Stimulated activated CD8-positive, alpha-beta memory T cell treated with anti-CD3 and anti-CD28 coated beads, Interleukin-2, amount 100 ng/mL, for 48 hours (primary cell): ENCODE measurements around the gene METRNL.
"Not testable (repeated sequence)": the region's sequence is repeated elsewhere in the genome, so short reads cannot be mapped to it uniquely, and the experiment has no call there.

Experiments used
- DNase-seq, 2 donors: peaks; one replicate each; pipeline ENCODE4 v3.0.0-alpha.2; 2020; ENCODE audit warnings: low read depth in 2 of 2

The METRNL gene

DNA sequence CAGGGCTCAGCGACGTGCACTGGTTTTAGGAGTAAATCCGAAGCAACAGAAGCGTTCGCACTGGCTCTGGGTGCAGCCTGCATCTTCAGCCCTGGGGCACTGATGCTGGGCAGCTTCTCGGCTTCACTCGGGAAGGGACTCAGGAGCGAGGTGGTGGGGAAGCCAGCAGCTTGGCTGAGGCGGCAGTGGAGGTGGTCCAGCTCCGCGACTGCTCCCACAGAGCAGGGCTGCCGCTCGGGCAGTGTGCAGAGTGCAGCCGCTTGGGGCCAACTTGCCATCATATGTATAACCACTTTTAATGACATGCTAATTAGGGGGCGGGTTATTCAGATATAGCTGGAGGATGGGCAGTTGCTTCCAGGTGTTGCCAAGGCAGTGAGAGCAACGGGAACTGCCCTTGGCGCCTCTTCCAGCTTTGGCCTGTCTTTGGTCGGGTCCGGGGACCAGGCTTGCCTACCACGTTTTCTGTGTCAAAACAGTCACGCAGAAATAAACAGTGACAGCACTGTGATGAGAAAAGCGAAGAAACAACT is 26.7 kb downstream of the METRNL start:
- no peak for DNase-seq

DNA sequence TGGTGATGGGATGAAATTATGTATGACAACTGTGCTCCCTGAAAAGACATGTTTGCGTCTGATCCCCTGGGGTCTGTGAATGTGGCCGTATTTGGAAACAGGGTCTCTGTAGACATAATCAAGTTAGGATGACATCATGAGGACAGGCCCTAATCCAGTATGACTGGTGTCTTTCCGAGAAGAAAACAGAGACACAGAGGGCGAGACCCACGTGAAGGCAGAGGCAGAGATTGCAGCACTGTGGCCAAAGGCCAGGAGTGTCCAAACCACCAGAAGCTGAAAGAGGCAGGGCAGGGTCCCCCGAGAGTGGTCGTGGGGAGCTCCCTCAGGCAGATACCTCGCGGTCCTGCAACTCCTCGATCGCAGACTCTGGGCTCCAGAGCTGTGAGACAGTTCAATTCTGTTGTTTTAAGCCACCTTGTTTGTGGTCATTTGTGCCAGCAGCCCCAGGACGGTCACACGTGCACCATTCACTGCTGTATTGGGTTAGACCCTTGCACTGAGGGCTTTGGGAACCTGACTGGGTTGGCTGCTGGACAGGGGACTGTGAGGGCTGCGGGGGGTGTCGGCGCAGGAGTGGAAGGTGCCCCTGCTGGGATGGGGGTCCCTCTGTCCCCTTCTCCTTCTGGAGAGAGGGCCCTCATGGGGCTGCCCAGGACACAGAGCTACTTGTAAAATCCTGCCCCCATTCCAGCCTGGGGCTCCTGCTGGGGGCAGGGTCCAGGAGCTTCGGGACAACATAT is 27.7 kb downstream of the METRNL start:
- no peak for DNase-seq

DNA sequence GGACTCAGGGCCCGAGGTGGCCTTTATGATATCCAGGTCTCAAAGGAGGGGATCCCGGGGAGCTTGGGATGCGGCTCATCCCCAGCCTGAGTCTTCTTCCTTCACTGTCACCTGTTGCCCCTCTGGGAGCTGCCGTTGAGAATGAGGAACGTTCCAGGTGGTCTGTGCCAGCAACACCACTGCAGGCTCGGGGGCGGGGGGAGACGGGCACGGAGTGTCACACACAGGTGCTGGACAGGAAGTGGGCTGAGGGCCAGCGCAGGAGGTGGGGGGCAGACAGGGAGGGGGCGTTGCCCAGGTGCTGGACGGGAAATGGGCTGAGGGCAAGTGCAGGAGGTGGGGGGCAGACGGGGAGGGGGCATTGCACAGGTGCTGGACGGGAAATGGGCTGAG is 28.2 kb downstream of the METRNL start:
- DNase-seq: no peak

DNA sequence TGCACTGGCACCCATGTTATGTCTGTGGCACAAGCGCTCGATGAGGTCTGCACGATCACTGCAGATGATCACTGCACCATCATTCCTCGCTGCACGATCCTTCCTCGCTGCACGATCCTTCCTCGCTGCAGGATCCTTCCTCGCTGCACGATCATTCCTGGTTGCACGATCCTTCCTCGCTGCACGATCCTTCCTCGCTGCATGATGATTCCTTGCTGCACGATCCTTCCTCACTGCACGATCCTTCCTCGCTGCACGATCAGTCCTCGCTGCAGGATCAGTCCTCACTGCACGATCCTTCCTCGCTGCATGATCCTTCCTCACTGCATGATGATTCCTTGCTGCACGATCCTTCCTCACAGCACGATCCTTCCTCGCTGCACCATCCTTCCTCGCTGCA is 29.3 kb downstream of the METRNL start:
- no peak for DNase-seq

DNA sequence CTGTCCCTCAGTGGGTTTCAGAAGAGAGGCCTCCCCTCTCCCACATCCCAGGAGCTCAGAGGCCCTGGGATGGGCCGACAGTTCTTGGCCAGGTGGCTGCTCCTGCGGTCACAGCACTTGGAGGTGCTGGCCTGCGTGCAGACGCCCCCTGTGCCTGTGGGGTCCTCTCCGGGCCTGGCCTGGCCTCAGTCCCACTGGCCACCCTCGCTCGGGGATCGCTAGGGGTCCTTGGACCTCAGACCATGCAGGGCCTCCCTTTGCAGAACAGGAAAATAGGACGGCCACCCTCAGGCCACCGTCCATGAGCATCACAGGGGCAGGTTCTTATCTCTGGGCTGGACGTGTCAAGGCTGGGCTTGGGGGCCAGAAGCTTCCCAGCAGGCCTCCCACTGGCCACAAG is 30.0 kb downstream of the METRNL start:
- DNase-seq: no peak

DNA sequence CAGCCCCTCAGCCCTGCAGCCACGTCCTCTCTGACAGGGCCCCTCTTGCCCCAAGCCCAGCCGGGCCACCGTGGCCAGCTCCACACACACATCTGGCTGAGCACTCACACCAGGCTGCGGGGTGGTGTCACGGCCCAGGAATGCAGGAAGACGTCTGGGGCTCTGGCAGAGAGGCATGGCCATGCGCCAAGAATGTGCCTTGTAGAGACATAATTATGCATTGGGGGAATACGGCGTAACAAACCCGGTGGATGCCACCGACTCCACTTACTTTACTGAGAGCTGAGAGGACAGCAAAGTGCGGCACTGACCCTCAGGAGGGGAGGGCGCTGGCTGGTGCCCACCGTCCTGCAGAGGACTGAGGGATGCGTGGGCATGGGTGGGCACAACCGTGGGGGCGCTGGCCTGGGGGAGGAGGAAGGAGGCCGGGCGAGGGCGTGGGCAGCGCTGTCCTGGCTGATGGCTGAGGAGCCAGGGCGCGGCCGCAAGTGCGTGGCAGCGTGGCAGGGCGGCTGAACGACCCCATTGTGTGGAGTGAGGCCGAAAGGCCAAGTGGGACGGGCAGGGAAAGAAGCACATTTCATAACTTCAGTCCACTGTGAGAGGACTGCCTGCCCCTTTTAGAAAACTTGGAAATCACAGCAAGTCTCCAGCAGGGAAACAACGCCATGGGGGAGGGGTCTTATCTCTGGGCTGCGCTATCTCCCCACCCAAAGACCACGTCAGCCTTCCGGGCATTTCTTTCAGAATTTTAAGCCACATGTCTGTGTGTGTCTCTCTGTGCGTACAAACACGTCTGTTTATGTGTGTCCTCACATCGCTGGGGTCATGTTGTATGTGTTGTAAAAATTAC is 30.6 kb downstream of the METRNL start:
- DNase-seq: no peak

DNA sequence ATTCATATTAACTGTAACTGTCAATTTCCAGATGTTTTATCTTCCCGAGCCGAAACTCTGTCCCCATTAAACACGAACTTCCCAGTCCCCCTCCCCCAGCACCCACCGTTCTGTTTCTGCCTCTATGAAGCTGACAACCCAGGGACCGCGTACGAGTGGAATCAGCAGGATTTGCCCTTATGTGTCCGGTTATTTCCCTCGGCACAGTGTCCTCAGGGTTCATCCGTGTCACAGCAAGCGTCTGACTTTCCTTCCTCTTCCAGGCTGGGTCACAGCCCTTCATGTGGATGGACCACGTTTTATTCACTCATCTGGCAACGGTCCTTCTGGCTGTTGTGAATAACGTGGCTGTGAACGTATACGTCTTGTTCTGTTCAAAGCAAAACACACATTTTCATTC is 31.3 kb downstream of the METRNL start:
- no peak for DNase-seq

DNA sequence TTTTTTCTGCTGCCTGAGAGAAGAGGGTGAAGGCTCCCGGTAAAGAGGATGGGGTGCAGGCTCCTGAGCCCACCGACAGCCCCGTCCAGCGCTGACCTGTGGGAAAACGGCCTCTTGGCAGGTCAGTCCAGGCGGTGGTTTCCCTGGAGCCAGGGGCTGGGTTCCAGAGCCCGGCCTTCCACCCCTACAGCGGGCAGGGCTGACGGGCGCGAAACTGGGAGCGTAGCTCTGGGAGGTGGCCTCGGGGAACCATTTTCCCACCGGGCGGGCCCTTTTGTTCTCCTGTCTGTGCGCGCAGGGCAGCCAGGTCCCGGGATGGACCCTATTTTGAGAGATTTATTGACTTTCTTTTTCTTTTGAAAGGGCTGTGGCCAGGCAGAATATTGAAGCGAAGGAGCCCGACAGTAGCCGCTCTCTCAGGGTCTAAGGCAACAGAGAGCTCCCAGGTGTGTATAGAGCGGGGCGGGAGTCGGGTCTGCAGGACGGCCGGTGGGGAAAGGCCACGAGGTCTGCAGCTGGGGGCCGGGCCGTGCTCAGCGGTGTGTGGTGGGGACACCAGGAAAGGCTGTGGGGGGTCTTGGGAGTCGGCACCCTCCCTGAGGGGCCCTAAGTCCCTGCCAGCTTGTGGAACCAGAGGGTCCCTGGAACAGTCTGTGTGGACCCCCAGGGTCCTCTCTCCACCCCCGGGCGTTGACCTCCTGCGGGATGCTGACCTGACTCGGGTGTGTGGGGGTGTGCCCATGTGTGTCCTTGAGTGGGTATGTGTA is 32.3 kb downstream of the METRNL start:
- no peak for DNase-seq

DNA sequence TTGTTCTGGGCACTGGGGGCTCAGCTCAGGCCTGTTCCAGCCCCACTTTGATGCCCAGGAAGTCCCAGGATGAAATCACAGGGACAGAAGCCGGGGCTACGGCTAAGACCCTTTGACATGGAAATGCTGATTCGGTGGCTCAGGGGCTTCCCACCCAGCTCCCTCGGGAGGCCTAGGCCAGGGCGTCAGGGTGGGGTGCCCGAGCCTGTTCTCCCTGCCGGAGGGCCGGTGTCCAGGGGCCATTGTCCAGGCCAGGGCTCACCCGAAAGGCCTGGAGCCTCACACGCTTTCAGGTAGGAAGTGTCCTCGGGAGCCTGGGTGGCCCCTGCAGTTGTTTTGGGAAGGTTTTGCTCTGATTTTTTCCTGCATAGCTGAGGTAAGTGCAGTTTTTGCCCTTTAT is 34.0 kb downstream of the METRNL start:
- DNase-seq: no peak

DNA sequence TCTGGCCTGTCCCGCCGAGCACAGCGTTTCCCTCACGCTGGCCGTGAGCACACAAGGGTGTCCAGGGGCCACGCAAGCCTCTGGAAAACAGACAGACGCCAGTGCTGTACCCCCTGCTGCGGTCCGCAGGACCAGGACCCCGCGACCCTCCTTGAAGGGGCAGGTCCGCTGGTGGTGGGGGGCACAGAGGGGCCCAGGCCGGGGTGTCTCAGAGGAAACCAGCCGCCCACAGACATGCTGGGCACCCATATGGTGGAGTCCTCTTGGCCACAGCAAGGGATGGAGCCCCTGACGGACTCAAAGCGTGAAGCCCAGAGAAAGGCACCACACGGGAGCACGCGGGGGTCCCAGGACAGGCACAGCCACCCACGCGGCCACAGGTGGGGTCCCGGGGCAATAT is 34.4 kb downstream of the METRNL start:
- DNase-seq: no peak

DNA sequence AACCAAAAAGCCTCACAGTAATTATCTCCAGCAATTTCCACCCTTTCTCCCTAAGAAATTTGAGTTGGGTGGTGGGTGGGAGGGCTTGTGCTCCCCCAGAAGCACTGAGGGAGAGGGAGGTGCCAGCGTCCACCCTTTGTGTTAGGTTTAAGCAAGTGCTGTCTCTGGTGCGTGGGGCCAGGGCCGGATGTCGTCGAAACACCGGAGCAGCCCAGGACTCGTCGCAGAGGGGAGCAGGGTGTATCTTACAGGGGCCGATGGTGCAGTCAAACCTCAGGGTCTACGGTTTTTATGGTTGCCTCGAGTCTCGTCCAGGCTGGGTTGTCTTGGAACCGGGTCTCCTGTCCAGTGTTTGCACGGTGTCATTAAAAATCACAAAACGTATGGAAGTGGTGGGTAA is 35.3 kb downstream of the METRNL start:
- DNase-seq: no peak

DNA sequence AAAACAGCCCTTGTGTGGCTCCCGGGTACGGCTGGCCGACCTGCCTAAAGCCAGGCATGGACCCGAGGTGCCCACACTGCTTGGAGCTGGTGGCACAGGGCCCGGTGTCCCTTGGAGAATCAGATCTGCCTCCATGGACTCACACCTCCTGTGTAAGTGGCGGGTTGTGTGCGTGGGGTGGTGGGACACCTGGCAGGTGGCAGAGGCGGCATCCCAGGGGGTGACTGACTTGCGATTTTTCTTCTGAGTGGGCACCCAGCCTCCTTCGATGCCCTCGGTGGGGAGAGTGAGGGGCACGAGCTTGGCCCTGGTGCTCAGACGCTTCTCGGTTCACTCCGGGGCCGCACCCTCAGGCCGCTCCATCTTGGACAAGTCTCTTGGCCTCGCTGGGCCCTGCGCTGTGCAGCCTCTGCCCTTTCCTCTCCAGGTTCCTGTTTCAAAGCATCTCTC is 35.8 kb downstream of the METRNL start:
- no peak for DNase-seq

DNA sequence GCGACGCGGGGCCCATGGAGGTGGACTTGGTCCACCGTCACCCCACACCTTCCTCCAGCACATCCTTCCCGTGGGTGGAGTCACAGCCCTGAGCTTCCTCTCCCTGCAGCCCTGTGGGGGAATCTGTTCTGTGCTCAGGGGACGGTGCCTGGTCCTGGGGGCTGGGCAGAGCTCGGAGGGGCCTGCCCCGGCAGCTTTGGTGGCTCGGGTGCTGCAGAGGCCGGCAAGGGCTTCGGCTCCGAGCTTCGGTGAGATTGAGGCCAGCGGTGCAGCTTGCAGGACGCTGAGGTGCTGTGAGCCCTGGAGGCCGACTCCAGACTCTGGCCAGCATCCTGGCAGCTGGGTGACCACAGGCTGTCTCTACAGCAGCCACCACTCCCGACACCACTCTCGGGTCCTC is 36.4 kb downstream of the METRNL start:
- DNase-seq: no peak

DNA sequence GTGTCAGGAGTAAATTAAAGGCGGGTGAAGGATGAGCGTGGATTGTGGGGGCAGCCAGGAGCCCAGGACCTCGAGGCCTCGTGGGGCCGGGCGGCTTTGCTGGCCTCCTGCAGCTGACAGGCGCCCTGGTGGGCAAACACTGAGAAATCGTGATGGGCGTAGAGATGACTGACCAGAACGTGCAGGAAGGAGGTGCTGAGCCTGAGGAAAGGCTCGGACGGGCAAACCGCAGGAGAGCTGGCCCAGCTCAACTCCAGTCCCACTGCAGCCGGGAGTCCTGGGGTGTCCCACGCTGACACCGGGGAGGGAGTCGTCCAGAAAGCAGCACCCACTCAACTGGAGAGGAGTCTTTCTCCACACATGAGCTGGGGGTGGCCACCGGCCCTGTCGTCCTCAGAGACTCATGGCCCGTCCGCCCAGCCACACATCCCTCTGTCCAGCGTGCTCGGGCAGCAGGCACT is 36.9 kb downstream of the METRNL start:
- DNase-seq: no peak

DNA sequence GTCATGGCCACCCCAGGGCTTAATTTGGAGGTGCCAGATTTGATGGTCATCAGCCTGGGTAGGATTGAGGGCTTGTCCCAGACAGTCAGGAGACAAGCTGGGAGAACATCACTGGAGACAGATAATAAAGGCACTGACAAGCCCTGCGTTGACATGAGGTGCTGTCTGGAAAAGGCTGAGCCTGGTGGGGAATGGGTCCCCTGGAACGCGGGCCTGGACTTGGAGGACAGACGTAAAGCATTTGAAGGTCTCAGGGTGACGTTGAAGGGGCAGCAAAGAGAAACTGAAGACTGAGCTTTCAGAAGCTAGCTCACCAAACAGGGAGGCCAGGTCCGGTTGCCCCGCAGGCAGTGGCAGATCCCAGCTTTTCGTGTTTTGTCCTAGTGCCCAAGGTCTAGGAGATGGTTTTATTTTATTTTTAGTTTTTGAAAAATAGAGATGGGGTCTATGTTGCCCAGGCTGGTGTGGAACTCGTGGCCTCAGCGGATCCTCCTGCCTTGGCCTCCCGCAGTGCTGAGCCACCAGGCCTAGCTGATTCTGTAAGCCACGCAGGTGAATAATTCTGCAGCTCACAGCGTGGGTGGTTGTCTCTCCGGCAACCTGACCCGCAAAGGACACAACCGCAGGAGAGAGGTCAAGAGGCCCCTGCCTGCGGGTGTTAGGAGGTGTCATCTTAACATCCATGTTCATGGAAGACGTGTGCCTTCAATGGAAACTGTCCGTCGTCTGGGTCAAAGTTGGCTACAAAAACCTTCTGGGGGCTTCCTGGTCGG is 37.6 kb downstream of the METRNL start:
- no peak for DNase-seq

DNA sequence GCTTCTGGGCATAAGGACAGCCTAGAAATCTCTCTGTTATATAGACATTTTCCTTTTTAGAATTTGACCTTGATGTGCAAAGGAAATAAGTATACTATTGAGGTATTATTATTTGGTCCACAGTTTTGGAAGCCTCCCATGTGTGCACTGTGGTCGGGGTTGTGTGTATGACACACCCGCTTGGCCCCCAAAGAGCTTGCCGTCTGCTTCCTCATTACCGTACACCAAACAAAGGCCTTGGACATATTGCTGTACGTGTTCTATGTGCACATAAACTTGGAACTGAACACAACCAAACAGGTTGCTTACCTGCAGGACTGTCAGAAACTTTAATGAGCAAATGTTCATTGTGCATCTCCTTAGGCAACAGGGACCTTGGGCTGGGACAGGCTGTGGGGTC is 38.2 kb downstream of the METRNL start:
- no peak for DNase-seq

DNA sequence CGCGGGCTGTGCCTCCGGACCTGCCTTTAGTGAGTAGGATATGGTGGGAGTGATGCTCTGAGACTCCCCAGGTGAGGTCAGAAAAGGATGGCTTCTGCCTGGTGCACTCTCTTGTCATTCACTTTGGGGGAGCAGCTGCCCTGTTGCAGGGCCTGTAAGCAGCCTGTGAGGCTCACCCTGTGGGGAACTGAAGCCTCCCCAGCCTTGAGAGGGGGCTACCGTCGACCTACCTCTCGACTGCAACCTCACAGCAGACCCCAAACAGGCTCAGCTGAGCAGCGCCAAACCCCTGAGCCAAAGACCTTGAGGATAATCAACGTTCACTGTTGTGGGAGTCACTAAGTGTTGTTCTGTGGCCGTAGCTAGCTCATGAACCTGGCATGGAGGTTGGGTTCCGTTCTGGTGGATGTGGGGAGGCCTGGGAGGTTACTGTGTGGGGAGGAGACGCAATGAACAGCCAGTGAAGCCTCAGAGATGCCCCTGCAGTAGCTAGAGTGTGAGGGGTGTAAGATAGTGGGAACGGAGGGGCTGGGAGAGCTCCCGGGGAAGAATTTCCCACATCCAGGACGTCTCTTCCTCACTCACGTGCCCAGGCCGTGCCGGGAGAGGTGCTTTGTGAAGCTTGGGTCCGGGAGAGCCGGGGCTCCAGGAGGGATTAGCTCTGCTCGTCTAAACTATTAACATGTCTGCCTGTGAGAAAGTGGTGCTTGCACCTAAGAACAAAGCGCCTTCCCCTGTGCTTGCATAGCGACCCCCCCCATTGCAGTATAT is 38.8 kb downstream of the METRNL start:
- no peak for DNase-seq

DNA sequence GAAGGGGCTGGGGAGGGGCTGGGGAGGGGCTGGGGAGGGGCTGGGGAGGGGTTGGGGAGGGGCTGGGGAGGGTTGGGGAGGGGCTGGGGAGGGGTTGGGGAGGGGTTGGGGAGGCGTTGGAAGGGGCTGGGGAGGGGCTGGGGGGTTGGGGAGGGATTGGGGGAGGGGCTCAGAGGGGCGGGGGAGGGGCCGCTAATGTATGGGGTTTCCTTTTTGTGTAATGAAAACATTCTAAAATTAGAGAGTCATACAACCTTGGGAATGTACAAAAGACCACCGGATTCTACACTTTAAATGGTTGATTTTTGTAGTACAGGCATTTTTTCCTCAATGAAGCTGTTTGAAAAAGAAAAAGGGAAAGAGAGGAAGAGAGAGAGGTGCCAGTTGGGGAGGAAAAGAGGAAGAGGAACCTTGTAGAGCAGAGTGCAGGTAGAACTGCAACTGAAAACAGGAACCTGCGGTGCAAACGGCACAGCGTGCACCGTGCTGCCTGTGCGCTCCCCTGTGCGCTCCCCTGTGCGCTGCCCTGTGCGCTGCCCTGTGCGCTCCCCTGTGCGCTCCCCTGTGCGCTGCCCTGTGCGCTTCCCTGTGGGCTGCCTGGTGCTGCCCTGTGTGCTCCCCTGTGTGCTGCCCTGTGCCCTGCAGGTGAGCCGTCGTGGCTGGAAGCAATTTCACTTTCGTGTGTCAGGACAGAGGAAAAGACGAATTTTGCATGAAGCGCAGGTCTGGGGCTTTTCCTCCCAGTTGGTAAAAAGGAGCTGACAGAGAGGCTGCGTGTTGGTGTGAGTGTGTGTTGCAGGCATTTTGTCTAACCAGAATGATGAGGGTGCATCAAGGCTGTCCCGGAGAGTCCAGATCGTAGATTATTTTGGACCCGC is 40.8 kb downstream of the METRNL start:
- DNase-seq: no peak

DNA sequence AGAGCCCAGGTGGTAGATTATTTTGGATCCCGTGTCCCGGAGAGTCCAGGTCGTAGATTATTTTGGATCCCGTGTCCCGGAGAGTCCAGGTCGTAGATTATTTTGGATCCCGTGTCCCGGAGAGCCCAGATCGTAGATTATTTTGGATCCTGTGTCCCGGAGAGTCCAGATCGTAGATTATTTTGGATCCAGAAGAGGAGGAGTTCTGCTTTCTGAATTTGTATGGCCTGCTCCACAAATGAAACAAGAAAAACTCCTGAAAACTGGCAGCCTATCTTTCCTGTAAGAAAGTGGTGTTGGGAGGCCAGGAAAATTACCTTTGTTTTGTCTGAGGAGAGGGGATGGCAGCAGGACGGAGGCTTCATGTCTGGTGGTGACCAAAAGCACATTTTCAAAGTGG is 42.1 kb downstream of the METRNL start:
- DNase-seq: not testable (repeated sequence)
